Iris pigment epithelial cell (primary cell): ENCODE results near the gene CPS1.

Source experiments
- DNase-seq: peaks from one replicate; pipeline ENCODE4 v3.0.0-alpha.2; 2011; ENCODE audit warnings: low read depth

CPS1 gene

DNA sequence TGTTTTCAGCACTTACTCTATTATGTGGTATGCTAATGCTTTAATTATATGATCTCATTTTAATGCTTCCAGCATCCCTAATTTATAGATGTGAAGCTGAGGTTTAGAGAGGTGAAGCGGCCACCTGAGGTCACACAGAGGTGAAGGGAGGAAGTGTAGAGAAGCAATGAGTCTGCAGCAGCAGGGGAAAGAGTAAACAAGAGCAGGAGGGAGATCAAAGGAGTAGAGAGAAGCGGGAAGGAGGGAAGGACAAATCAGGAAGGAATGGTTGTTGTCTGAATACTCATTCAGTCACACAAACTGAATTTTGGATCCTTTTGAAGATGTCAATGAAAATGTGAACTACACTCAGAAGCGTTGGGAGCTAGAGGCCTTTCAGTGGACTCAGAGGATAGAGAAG is 130.0 kb downstream of the CPS1 start:
- DNase-seq, result no peak

DNA sequence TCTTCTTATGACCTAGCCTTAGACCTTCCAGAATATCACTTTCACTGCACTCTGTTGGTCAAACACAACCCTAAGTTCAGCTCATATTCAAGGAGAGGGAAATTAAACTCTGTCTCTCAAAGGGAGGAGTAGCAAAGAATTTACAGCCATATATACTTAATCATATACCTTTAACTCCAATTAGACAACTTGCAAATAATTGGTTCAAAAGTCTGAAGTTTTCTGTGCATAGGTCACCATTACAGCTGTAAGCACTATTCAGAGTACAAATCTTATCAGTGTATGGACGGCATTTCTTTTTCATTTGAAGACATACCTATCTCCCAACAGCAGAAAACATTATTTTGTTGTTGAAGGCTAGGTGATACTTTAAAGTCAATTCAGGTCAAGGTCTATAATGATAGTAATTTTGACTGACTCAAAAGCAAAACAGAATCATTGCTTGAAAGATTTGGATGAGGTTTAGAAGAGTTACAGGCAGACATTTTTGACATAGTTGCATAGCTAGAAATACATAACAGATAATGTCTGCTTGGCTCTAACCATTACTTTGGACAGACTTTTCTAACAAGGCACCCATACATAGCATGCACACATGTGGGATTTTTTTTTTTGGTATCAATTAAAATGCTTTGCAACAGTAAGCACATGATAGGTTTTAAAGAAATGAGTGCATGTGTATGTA is 131.5 kb downstream of the CPS1 start:
- no peak for DNase-seq

DNA sequence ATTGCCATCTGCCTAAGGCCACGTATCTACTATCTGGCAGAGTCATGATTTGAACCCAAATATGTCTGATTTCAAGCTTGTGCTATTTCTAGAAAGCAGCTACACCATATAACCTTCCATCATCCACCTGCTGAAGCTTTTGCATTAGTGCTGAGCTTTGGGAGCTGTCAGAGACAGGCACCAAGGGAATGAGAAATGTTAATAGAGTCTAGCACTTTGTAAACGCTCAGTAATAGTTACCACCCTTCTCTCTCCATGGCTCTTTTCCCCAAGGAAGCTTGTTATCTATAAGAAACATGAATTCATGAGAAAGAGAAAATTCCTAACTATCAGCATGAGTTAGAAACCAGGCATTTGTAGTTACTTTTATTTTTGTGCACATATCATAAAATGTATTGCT is 151.5 kb downstream of the CPS1 start:
- no peak for DNase-seq

DNA sequence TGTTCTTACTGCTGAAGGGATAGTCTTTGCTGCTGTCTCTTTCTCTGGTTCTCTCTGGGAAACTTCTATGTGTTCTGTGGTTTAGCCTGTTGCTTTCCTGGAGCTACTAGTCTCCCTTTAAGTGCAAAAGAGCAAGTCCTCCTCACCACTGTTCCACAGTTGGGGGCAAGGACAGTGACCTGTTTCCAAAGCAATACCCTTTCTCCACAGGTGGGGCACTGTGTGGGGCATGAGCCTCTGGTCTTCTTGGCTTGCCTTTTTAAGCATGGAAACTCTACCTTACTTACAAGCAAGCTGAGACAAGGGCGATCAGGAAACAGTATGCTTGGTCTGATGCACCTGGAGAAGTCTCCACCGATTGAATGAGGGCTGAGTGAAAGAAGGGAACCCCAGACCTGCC is 156.7 kb downstream of the CPS1 start:
- DNase-seq, result no peak

DNA sequence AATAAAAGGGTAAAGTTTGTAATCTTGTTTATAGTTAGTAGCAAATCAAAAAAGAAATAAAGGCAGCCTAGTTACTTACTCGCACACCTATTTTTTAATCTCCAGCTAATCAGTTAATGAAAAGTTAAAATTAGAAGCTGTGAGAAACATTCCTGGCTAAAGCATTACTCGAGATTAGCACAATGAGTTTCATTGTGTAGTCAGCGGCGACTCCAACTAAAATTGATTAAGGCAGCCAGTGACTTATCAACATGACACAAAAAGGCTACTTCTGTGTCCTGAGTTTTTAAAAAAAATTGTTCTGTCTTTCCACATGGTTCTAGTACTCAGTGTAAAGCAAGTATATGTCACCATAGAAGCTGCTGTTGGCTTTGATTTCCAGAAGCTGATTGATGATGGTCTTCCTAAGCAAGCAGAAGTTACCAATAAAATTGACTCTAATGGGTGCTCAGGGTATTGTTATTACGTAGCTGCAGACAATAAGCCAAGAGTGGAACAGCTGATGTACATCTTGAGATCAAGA is 159.2 kb downstream of the CPS1 start:
- DNase-seq, result no peak

DNA sequence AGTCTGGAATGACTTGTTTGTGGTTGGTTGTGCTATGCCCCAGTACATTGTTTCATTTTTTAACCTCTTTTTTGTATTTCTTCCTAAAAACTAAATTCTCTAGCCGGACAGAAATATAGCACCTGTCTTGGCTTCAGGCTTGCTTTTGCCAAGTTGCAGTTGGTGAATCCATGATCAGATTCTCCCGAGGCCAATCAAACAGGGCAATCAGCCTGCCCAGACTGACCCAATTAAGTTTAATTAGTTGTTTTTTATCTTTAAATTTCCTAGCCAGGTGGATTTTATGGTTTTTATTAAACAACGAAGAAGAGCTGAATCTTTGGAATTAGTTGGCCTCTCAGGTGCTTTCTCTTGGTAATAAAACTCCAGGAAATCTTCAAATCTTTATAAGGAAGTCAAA is 162.1 kb downstream of the CPS1 start:
- DNase-seq, result no peak

DNA sequence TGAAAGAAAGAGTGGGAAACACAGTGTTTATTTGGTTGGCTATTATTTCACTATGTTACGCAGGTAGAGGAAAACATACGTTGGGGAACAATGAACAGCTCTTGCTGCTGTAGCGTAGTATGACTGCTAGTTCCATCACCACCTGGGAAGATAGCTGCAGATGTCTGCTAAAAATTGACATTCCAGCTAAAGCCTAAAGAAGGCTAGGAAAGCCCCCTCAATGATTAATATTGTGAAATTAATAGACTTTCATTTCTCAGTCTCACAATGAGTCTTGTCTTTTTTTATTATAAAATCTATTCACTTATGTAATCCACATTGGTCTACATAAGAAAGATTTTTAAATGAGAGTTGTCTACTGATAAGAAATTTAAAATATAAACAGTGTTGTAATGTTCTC is 165.7 kb downstream of the CPS1 start:
- no peak for DNase-seq

DNA sequence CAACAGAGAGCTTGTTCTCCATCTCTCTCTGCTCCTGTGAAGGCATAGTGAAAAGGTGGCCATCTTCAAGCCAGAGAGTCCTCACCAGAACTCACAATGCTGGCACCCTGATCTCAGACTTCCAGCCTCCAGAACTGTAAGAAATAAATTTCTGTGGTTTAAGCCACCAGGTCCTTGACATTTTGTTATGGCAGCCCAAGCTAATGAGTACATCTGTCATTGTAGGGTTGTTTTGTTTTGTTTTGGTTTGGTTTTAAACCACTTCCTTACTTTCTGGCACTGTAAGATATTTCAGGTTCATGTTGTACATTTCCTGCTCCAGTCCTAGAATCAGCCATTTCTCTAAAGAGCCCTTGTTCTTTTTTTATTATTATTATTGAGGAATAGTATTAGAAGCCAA is 171.2 kb downstream of the CPS1 start:
- DNase-seq, result no peak
